ENCODE measurements around the gene RELA.

Gene RELA

DNA sequence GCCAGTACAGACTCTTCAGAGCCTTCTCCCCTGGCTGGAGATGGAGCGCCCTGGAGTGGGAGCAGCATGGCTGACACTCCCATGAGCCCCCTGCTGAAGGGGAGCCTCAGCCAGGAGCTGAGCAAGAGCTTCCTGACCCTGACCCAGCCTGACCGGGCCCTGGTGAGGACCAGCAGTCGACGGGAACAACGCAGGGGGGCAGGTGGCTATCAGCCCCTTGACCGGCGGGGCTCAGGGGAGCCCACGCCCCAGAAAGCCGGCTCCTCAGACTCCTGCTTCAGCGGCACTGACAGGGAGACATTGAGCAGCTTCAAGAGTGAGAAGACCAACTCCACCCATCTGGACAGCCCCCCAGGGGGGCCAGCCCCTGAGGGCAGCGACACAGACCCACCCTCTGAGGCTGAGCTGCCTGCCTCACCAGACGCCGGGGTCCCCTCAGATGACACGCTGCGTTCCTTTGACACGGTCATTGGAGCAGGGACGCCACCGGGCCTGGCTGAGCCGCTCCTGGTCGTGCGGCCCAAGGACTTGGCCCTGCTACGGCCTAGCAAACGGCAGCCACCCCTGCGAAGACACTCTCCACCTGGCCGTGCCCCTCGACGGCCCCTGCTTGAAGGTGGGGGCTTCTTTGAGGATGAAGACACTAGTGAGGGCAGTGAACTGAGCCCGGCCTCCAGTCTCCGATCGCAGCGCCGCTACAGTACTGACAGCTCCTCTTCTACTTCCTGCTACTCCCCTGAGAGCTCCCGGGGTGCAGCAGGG lies 44.5 kb downstream of the RELA start:
- H3K4me1 ChIP-seq (ENCODE audit: control insufficient read depth, insufficient read depth, low read length): peaks cover 27% of the 10 kb centered on the region
- no peaks in the 10 kb centered on the region for H3K9me3 ChIP-seq (ENCODE audit: control insufficient read depth in 2 of 2, low read length in 2 of 2)
- no peaks in the 10 kb centered on the region for H3K27me3 ChIP-seq (ENCODE audit: control insufficient read depth in 1 of 2, insufficient read depth in 2 of 2, low read length in 2 of 2)
- no peak overlapping the region for H3K27ac ChIP-seq (ENCODE audit: low read length)
- no peak overlapping the region for H3K9ac ChIP-seq (ENCODE audit: low read length in 2 of 2)
- peaks cover 11 to 35% of the 10 kb centered on the region in 2 donors for H3K36me3 ChIP-seq (ENCODE audit: control insufficient read depth in 2 of 2, insufficient read depth in 2 of 2, low read length in 2 of 2)
- H3K4me3 ChIP-seq (ENCODE audit: low read length in 2 of 2): no peak overlapping the region

DNA sequence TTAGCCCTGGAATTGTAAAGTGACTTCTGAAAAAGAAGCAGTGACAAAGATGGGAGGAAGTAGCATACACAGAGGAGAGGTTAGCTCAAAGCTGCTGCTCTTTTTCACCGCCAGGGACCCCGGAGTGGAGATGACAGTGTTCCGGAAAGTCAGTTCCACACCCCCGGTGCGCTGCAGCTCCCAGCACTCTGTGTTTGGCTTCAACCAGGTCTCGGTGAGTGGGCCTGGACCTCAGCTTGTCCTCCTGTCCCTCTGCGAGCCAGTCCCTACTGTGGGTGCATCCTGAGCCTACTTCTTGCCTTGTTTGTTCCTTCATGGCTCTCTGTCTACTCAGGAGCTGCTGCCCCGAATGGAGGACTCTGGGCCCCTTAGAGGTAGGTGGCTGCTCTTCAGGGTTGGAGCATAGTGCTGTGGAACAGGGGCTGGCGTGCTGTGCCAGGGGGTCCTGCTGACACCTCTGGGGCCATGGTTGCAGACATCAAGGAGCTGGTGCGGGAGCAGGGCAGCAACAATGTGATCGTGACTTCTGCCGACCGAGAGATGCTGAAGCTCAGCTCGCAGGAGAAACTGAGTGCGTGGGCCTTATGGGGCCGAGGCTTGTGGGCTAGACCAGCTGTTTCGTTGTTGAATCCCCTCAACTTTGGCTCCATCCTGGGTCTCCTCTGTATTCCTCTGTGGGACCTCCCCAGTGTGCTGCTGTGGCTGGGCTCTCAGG lies 45.4 kb downstream of the RELA start:
- no peaks in the 10 kb centered on the region for H3K27me3 ChIP-seq (ENCODE audit: control insufficient read depth in 1 of 2, insufficient read depth in 2 of 2, low read length in 2 of 2)
- H3K9ac ChIP-seq (ENCODE audit: low read length in 2 of 2): peak overlapping the region in 1 of 2 donors; percentile 78
- no peaks in the 10 kb centered on the region for H3K9me3 ChIP-seq (ENCODE audit: control insufficient read depth in 2 of 2, low read length in 2 of 2)
- peaks cover 14 to 35% of the 10 kb centered on the region in 2 donors for H3K36me3 ChIP-seq (ENCODE audit: control insufficient read depth in 2 of 2, insufficient read depth in 2 of 2, low read length in 2 of 2)
- H3K4me1 ChIP-seq (ENCODE audit: control insufficient read depth, insufficient read depth, low read length): peaks cover 36% of the 10 kb centered on the region
- no peak overlapping the region for H3K4me3 ChIP-seq (ENCODE audit: low read length in 2 of 2)
- no peak overlapping the region for H3K27ac ChIP-seq (ENCODE audit: low read length)

DNA sequence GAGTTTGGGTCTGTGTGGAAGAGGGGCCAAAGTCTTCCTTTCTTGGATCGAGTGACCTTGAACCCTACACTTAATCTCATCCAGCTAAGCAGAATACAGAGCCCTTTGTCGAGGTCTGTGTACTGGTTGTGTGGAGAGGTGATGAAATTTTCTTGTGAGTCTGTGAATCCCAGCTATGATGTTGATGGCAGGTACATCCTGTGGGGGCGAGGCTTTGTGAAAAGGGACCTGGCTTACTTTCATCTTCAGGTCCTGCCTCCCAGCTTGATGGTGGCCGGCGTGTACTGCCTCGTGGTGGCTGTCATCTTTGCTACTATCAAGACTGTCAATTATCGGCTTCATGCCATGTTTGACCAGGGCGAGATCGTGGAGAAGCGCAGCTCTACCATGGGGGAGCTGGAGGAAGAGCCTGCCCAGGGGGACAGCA lies 46.1 kb downstream of the RELA start:
- H3K4me1 ChIP-seq (ENCODE audit: control insufficient read depth, insufficient read depth, low read length): peaks cover 43% of the 10 kb centered on the region
- peak overlapping the region; percentile 71 to 96 for H3K4me3 ChIP-seq (ENCODE audit: low read length in 2 of 2)
- no peaks in the 10 kb centered on the region for H3K9me3 ChIP-seq (ENCODE audit: control insufficient read depth in 2 of 2, low read length in 2 of 2)
- peaks cover 19 to 33% of the 10 kb centered on the region in 2 donors for H3K36me3 ChIP-seq (ENCODE audit: control insufficient read depth in 2 of 2, insufficient read depth in 2 of 2, low read length in 2 of 2)
- H3K27me3 ChIP-seq (ENCODE audit: control insufficient read depth in 1 of 2, insufficient read depth in 2 of 2, low read length in 2 of 2): no peaks in the 10 kb centered on the region
- peak overlapping the region; percentile 41 for H3K27ac ChIP-seq (ENCODE audit: low read length)
- H3K9ac ChIP-seq (ENCODE audit: low read length in 2 of 2): peak overlapping the region; percentile 78 to 80

DNA sequence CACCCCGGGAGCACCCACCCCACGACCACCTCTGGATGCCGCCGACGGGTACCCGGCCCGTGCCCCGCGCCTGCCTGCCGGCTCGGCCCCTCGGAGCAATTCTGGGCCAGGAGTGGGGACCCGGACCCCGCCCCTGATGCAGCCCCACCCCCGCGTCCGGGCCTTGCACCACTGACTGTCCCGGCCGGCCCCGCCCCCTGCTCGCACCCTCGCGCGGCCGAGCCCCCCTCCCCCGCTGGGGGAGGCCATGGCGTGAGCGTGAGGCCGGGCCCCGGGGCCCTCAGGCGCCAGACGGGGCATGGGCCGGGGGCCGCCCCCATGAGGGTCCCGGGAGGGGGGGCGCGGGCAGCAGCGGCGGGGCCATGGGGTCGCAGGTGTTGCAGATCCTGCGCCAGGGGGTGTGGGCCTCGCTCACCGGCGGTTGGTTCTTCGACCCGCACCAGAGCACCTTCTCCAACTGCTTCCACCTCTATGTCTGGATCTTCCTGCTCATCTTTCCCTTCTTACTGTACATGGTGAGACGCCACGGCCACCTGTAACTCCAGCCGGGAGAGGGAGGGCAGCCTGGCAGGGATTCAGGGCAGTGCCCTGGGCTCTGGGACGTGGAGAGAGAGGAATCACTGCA lies 46.7 kb downstream of the RELA start:
- Histone ChIP-seq H3K9me3 (ENCODE audit: control insufficient read depth in 2 of 2, low read length in 2 of 2) (no peaks in the 10 kb centered on the region), H3K4me3 (ENCODE audit: low read length in 2 of 2) (peak overlapping the region; percentile 71 to 96), H3K4me1 (ENCODE audit: control insufficient read depth, insufficient read depth, low read length) (peaks cover 48% of the 10 kb centered on the region), H3K36me3 (ENCODE audit: control insufficient read depth in 2 of 2, insufficient read depth in 2 of 2, low read length in 2 of 2) (peaks cover 19 to 28% of the 10 kb centered on the region in 2 donors), H3K9ac (ENCODE audit: low read length in 2 of 2) (peak overlapping the region; percentile 78 to 80), H3K27ac (ENCODE audit: low read length) (peak overlapping the region; percentile 87), H3K27me3 (ENCODE audit: control insufficient read depth in 1 of 2, insufficient read depth in 2 of 2, low read length in 2 of 2) (no peaks in the 10 kb centered on the region)

DNA sequence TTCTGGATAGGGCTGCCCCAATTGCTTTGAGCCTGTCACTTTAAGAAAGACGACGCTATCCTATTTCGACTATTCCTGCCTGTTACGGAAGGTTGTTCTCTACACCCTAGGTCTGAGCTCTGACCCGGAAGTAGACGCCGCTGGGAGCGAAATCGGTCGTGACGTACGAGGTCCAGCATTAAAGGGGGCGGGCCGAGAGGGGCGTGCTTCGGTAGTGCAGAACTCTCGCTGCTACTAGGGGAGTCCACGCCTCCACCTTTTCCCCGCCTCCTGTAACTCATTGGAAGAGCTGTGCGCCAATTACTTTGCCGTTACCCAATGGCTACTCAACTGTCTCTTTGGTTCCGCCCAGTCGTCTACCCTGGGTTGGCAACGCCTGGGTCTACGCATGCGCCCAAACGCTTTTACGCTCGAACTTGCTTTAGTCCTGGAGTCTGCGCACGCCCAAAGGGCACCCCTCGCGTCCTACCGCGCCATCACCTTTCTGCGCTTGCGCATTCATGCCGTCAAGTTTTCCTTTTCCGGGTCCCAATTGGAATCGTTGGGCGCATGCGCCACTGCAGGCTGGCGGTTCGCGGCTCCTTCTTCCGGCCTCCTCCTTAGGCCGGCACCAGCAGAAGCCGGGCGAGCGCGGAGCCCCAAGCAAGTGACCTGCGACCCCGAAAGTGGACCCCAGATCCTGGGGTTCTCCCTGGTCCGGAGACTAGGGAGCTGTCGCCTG lies 47.3 kb downstream of the RELA start, which contains the start of gene PCNX3:
TSS of gene PCNX3 (plus strand) at position 548 of the 721 bp plus-strand sequence. CDS start 536 bp downstream, outside the sequence.
- Histone ChIP-seq H3K27me3 (ENCODE audit: control insufficient read depth in 1 of 2, insufficient read depth in 2 of 2, low read length in 2 of 2) (no peaks in the 10 kb centered on the region), H3K9me3 (ENCODE audit: control insufficient read depth in 2 of 2, low read length in 2 of 2) (no peaks in the 10 kb centered on the region), H3K9ac (ENCODE audit: low read length in 2 of 2) (peak within 1 kb of the TSS; percentile 78 to 89), H3K4me3 (ENCODE audit: low read length in 2 of 2) (peak within 1 kb of the TSS; percentile 85 to 96), H3K4me1 (ENCODE audit: control insufficient read depth, insufficient read depth, low read length) (peaks cover 54% of the 10 kb centered on the region), H3K36me3 (ENCODE audit: control insufficient read depth in 2 of 2, insufficient read depth in 2 of 2, low read length in 2 of 2) (peaks cover 19 to 30% of the 10 kb centered on the region in 2 donors), H3K27ac (ENCODE audit: low read length) (peak within 1 kb of the TSS; percentile 87)

DNA sequence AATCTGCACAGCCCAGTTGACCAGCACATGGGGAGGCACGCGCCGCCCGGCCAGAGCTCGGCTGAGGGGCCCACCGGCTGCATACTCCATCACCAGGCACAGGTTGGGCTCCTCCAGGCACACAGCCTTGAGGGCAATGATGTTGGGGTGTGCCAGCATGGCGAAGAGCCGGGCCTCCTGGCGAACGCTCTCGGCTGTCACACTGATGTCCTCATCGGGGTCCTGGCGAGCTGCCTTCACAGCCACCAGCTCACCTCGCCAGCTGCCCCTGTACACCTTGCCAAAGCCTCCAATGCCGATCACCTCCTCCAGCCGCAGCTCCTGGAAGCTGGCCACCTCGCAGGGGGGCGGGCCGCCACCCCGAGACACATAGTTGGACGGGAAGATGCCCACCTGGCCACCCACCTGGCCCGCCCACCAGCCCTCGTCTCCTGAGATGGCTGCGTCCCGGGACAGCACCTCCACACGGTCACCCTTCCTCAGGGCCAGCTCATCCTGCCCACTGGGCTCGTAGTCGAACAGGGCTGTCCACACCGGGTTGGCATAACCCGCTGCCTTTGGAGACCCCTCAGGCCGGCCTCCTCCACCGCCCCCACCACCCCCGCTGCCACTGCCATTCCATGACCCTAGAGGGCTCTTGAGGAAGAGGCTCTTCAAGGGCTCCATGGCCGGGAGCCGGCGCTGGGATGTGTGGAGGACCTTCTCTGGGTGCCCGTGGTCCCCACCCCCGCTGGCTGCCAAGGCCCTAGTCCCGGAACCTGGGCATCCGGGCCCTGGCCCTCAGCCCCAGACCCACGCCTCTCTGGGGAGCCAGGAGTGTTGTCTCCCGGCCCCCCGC lies 49.4 kb downstream of the RELA start:
- H3K9me3 ChIP-seq (ENCODE audit: control insufficient read depth in 2 of 2, low read length in 2 of 2): no peaks in the 10 kb centered on the region
- H3K4me1 ChIP-seq (ENCODE audit: control insufficient read depth, insufficient read depth, low read length): peaks cover 69% of the 10 kb centered on the region
- no peaks in the 10 kb centered on the region for H3K27me3 ChIP-seq (ENCODE audit: control insufficient read depth in 1 of 2, insufficient read depth in 2 of 2, low read length in 2 of 2)
- peak overlapping the region; percentile 87 for H3K27ac ChIP-seq (ENCODE audit: low read length)
- H3K9ac ChIP-seq (ENCODE audit: low read length in 2 of 2): peak overlapping the region; percentile 75 to 86
- peak overlapping the region; percentile 85 to 96 for H3K4me3 ChIP-seq (ENCODE audit: low read length in 2 of 2)
- peaks cover 12 to 22% of the 10 kb centered on the region in 2 donors for H3K36me3 ChIP-seq (ENCODE audit: control insufficient read depth in 2 of 2, insufficient read depth in 2 of 2, low read length in 2 of 2)

DNA sequence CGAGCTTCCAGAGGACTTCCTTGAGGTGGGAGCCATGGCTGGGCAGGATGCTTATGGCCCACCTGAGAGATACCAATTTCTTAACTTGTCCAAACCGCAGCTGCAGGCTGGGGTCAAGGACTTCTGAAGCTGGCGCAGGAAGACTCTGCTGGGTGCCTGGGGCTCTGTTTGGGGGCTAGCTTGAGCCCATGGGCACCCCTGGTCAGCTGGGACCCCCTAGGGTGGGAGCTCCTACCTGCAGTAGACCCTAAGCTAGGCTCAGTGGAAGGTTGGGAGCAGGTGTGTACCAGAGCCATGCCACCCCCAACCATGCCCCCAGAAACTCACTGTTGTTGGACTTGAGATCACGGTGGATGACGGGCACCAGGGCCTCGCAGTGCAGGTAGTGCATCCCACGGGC lies 50.0 kb downstream of the RELA start:
- Histone ChIP-seq H3K9me3 (ENCODE audit: control insufficient read depth in 2 of 2, low read length in 2 of 2) (no peaks in the 10 kb centered on the region), H3K27ac (ENCODE audit: low read length) (peak overlapping the region; percentile 87), H3K4me1 (ENCODE audit: control insufficient read depth, insufficient read depth, low read length) (peaks cover 75% of the 10 kb centered on the region), H3K4me3 (ENCODE audit: low read length in 2 of 2) (peak overlapping the region; percentile 85 to 96), H3K9ac (ENCODE audit: low read length in 2 of 2) (peak overlapping the region; percentile 42 to 49), H3K27me3 (ENCODE audit: control insufficient read depth in 1 of 2, insufficient read depth in 2 of 2, low read length in 2 of 2) (no peaks in the 10 kb centered on the region), H3K36me3 (ENCODE audit: control insufficient read depth in 2 of 2, insufficient read depth in 2 of 2, low read length in 2 of 2) (peaks cover 8 to 18% of the 10 kb centered on the region in 2 donors)

DNA sequence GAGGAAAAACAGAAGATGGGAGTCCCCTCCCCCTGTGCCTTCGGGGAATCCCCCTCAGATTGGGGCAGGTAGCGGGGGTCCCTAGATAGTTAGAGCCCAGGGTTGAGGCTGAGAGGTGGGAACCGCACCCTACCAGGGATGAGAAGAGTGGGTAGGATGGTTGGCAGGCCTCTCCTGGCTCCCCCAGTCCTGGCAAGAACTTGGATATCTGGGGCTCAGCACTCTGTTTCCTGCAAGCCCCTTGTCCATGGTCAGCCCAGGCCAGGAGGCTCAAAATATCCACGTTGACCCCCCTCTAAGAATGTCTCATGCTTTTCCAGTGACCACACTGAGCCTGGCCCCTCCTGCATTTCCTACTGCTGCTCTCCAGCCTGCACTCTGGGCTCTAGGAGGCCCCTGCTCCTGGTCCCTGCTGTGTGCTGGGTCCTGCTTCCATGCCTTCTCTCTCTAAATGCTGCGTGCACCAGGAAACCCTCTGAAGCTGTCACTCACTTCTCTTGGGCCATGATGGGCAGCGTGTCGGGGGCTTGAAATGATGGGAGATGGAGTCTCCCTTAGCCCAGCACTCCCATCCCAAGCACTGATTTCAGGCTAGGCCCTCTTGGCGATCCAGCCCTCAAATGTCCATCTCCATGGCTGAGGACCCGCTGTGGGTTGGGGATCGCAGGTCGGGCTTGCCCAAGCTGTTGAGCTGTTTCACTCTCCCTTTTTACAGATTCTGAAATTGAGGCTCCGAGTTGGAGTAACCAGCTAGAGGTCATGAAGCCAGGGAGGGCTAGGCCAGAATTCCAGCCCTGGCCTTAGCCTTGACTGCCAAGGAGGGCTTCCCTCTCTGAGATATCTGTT lies 50.7 kb downstream of the RELA start:
- peaks cover 75% of the 10 kb centered on the region for H3K4me1 ChIP-seq (ENCODE audit: control insufficient read depth, insufficient read depth, low read length)
- peaks cover 8 to 16% of the 10 kb centered on the region in 2 donors for H3K36me3 ChIP-seq (ENCODE audit: control insufficient read depth in 2 of 2, insufficient read depth in 2 of 2, low read length in 2 of 2)
- peak overlapping the region; percentile 15 to 42 for H3K9ac ChIP-seq (ENCODE audit: low read length in 2 of 2)
- peak overlapping the region; percentile 87 for H3K27ac ChIP-seq (ENCODE audit: low read length)
- H3K27me3 ChIP-seq (ENCODE audit: control insufficient read depth in 1 of 2, insufficient read depth in 2 of 2, low read length in 2 of 2): no peaks in the 10 kb centered on the region
- H3K9me3 ChIP-seq (ENCODE audit: control insufficient read depth in 2 of 2, low read length in 2 of 2): no peaks in the 10 kb centered on the region
- peak overlapping the region; percentile 85 to 96 for H3K4me3 ChIP-seq (ENCODE audit: low read length in 2 of 2)

All from stomach smooth muscle (tissue), 2 donors.